Endothelial cell (in vitro differentiated cells): Measurements from ENCODE around the gene KLRD1. TPM values are rescaled to one million over a fixed set of nuclear protein-coding genes. Genes with fewer than 3 reads are reported as not detected.
"Not testable (repeated sequence)": the region's sequence is repeated elsewhere in the genome, so short reads cannot be mapped to it uniquely, and the experiment has no call there.

Source experiments
- DNase-seq: peaks from one replicate; pipeline ENCODE4 v3.0.0; 2021; ENCODE audit warnings: low spot score
- H3K27ac Mint-ChIP-seq: one replicate; pipeline ENCODE4 v1.8.0; 2021; ENCODE audit warnings: mixed read lengths, inconsistent platforms; ENCODE audit not compliant: unreplicated experiment
- H3K27me3 Mint-ChIP-seq: one replicate; pipeline ENCODE4 v1.8.0; 2021; ENCODE audit warnings: mild to moderate bottlenecking, moderate library complexity, mixed read lengths, inconsistent platforms; ENCODE audit not compliant: unreplicated experiment
- H3K36me3 Mint-ChIP-seq: one replicate; pipeline ENCODE4 v1.8.0; 2021; ENCODE audit warnings: mild to moderate bottlenecking, low read depth, mixed read lengths, inconsistent platforms; ENCODE audit not compliant: unreplicated experiment
- H3K4me1 Mint-ChIP-seq: one replicate; pipeline ENCODE4 v1.8.0; 2021; ENCODE audit warnings: mild to moderate bottlenecking, mixed read lengths, inconsistent platforms; ENCODE audit not compliant: unreplicated experiment
- H3K4me3 Mint-ChIP-seq: one replicate; pipeline ENCODE4 v1.8.0; 2021; ENCODE audit warnings: mild to moderate bottlenecking, mixed read lengths, inconsistent platforms; ENCODE audit not compliant: unreplicated experiment
- H3K9me3 Mint-ChIP-seq: one replicate; pipeline ENCODE4 v1.8.0; 2021; ENCODE audit warnings: mixed read lengths, inconsistent platforms; ENCODE audit not compliant: unreplicated experiment
- total RNA-seq: library from RNA; stranded (reverse); fragmentation: NEBNext Ultra II Directional; extraction: Animal tissue kit (Norgen Biotek cat#: 25700); gene quantifications from one replicate; pipeline ENCODE4 v1.2.1, GENCODE V29; 2021; ENCODE audit not compliant: unreplicated experiment
- TF ChIP-seq, protein P1 (sequence below): fragments of 200-600 bp; sonication (generic); IDR thresholded peaks from one replicate; pipeline ENCODE4 v1.5.0; 2021; ENCODE audit warnings: antibody characterized with exemption; ENCODE audit not compliant: unreplicated experiment

The KLRD1 gene
- total RNA-seq, 1 donor from 2014 or later = 0.49 TPM

DNA sequence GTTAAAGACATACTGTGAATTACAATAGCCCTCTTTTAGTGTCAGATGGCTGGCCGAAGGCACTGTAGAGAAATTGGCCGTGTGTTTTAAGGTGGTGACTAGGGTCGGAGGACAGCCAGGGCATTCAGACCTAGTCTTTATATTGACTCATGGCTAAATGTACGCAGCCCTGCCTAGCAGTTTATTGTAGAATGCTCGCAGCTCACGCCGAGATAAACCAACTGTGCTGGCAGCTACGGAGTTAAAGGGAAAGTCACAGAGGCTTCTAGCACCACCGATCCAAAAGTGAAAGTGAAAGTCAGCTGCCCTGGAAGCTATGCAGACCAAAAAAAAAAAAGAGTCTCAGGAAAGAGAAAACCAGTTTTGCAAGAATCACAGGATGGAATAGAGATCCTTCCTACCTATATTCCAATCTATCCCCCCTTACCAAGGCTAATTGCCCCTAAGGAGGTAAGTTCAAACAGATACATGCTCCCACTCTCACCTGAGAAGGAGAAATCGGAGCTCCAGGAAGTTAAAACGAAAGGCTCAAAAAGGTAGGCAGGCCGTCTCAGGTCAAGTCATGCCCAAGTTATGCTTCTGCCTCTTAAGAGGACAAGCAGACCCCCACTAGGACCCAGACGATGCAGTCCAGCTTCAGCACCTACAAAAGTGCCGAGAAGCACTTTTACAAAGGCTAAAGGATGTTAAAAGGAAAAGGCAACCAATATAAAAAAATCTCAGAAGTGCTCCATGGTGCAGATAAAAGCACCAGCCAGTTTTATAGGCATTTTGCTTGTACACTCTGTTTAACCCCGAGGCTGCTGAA is 57.3 kb downstream of the KLRD1 start:
- Mint-ChIP-seq H3K36me3 (peaks cover 4% of the 10 kb centered on the region), H3K9me3 (no peaks in the 10 kb centered on the region), H3K4me3 (no peak overlapping the region), H3K4me1 (peaks cover 12% of the 10 kb centered on the region), H3K27ac (no peak overlapping the region), H3K27me3 (no peaks in the 10 kb centered on the region)
- DNase-seq = peak; percentile 16
- TF ChIP-seq, protein P1, sequence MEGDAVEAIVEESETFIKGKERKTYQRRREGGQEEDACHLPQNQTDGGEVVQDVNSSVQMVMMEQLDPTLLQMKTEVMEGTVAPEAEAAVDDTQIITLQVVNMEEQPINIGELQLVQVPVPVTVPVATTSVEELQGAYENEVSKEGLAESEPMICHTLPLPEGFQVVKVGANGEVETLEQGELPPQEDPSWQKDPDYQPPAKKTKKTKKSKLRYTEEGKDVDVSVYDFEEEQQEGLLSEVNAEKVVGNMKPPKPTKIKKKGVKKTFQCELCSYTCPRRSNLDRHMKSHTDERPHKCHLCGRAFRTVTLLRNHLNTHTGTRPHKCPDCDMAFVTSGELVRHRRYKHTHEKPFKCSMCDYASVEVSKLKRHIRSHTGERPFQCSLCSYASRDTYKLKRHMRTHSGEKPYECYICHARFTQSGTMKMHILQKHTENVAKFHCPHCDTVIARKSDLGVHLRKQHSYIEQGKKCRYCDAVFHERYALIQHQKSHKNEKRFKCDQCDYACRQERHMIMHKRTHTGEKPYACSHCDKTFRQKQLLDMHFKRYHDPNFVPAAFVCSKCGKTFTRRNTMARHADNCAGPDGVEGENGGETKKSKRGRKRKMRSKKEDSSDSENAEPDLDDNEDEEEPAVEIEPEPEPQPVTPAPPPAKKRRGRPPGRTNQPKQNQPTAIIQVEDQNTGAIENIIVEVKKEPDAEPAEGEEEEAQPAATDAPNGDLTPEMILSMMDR = no peak

DNA sequence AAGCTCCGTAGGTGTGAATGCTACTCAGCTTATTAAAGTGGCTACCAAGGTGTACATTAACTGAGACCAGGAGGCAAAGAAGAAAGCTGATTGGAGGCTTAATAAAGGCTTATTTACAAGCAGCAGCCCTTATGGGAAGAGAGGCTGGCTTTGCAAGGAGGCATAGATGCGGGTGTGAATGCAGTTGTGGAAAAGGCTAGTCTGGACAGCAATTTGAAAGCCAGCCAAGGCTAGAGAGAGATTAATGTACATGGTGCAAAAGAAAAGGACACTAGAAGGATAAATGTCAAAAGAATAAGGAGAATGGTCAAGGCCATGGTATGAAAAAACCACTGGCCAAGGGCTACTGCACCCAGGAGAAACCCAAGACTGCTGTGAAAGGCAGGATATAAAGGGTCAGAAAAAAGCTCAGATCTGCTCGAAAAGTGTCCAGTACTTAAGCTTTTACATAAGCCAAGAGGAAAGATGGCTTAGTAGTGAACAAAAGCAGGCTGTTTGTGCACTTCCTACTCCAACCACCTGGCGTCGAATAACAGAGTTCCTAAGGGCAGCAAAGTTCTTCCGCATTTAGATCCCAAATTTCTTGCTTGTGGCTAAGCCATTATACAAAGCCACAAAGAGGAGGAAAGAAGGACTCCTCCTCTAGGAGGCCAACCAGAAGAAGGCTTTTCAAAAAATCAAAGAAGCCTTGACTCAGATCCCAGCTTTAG is 58.2 kb downstream of the KLRD1 start:
- no peak for DNase-seq
- no peak overlapping the region for H3K27ac Mint-ChIP-seq
- peaks cover 1% of the 10 kb centered on the region for H3K36me3 Mint-ChIP-seq
- TF ChIP-seq, protein P1 = peak; percentile 26
- H3K9me3 Mint-ChIP-seq = no peaks in the 10 kb centered on the region
- peaks cover 17% of the 10 kb centered on the region for H3K4me1 Mint-ChIP-seq
- H3K4me3 Mint-ChIP-seq = no peak overlapping the region
- H3K27me3 Mint-ChIP-seq = peaks cover under 1% of the 10 kb centered on the region

DNA sequence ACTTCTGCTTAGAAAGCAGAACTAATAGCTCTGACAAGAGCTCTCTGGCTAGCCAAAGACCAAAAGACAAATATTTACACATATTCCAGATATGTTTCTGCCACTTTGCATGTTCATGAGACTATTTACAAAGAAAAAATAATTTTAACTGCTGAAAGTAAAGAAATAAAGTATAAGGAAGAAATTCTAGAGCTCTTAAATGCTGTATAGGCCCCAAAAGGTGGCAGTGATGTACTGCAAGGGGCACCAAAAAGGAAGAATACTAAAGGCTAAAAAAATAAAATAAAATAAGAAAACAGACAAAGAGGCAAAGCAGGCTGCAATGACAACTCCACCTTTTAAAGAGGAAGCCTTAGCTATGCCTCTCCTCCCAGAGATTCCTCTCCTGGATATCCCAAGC is 59.2 kb downstream of the KLRD1 start:
- Mint-ChIP-seq H3K27me3 (peaks cover 2% of the 10 kb centered on the region), H3K4me1 (peaks cover 23% of the 10 kb centered on the region), H3K27ac (no peak overlapping the region), H3K36me3 (no peaks in the 10 kb centered on the region), H3K9me3 (no peaks in the 10 kb centered on the region), H3K4me3 (no peak overlapping the region)
- DNase-seq = no peak
- TF ChIP-seq, protein P1 = no peak

DNA sequence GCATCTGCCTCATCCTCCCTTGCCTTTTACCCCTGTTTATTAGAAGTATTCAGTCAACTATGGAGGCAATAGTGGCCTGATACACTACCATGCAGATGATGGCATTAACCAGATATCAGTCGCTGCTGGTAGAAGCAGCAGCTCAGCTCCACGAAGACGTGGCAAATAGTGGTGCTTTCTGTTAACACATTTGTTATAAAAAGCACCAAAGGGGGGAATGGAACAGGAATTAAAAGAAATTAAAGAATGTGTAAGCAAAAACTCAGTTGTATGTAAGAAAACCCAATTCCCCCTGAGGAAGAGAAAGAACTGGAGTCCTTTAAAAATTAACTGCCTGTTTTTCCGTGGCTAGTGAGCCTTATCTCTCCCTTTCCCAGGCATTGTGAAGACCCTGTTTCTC is 60.0 kb downstream of the KLRD1 start:
- H3K4me1 Mint-ChIP-seq = peaks cover 22% of the 10 kb centered on the region
- not testable (repeated sequence) for H3K9me3 Mint-ChIP-seq, H3K36me3 Mint-ChIP-seq, DNase-seq, H3K27me3 Mint-ChIP-seq, H3K27ac Mint-ChIP-seq, H3K4me3 Mint-ChIP-seq

GRCh38 chr12:10368206-10369171 is 60.8 kb downstream of the KLRD1 start:
- Mint-ChIP-seq H3K4me3 (no peak overlapping the region), H3K27me3 (peaks cover 2% of the 10 kb centered on the region), H3K9me3 (no peaks in the 10 kb centered on the region), H3K36me3 (no peaks in the 10 kb centered on the region), H3K27ac (no peak overlapping the region), H3K4me1 (peaks cover 22% of the 10 kb centered on the region)
- TF ChIP-seq, protein P1 = no peak
- DNase-seq = no peak
